NOMO-1 (cell line): Measurements from ENCODE around the gene CLDN9.

Source experiments
- DNase-seq, 2 experiments: peaks; one replicate each; lab custom pipeline; 2025; ENCODE audit not compliant: unreplicated experiment in 2 of 2; lab: John Stamatoyannopoulos, UW

Gene CLDN9

DNA sequence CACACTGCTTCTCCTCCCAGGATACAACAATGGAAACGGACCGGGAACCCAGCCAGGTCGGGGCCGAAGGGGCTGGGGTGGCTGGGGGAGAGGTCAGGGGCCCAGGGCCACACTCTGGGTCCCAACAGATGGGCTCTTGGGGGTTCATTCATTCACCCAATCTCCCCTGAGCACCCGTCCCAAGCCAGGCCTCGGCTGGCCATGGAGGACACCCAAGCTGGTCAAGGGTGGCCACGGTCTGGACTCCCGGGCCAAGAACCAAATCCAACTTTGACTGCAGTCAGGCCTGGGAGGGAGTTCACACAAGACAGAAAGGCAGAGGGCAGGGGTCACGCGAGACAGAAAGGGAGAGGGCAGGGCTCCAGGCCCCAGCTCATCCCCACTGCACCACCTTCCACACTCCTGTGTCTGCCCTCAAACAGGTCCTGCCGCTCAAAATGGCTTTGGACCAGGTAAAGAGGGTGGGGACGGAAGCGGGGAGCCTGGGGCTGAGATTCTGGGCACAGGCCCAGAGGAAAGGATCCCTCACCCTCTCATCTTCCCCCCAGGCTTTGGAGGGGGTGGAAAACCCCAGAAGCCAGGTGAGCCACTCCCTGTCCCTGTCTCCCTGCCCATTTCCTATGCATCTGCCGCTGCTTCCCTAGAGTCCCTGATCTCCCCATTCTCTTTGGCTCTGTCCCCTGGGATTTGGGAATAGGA lies 20.2 kb upstream of the CLDN9 start:
- DNase-seq, result no peak

- no peak for DNase-seq
These were observed 16.4 kb upstream of the CLDN9 start for GRCh38 chr16:2996298-2996697.

- no peak for DNase-seq
These were observed 12.8 kb upstream of the CLDN9 start for GRCh38 chr16:2999929-3000328.

- DNase-seq, result no peak
These were observed 12.2 kb upstream of the CLDN9 start for GRCh38 chr16:3000540-3000939.

- no peak for DNase-seq
These were observed 11.4 kb upstream of the CLDN9 start for GRCh38 chr16:3001316-3001715.

- DNase-seq, result peak; percentile 99
These were observed 9.0 kb upstream of the CLDN9 start for GRCh38 chr16:3003582-3004270.

DNA sequence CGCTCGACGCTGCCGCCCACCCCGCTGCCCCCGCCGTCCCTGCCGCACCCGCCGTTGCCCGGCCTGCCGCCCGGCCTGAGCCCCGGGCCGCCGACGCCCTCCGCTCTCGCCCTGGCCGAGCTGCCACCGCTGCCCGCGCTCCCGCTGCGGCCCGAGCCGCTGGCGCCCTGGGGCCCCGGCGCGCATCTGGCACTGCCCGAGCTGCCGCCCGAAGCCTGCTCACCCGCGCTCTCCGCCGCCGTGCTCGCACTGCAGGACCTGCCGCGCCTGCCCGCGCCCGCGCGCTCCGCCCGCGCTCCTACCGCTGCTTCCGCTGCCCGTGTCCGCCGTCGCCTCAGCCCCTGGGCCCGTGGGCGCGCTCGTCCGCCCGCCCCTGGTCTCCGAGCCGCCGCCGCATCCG lies 8.4 kb upstream of the CLDN9 start:
- DNase-seq, result no peak

- peak; percentile 25 to 26 for DNase-seq
These were observed 7.9 kb upstream of the CLDN9 start for GRCh38 chr16:3004781-3005284.

DNA sequence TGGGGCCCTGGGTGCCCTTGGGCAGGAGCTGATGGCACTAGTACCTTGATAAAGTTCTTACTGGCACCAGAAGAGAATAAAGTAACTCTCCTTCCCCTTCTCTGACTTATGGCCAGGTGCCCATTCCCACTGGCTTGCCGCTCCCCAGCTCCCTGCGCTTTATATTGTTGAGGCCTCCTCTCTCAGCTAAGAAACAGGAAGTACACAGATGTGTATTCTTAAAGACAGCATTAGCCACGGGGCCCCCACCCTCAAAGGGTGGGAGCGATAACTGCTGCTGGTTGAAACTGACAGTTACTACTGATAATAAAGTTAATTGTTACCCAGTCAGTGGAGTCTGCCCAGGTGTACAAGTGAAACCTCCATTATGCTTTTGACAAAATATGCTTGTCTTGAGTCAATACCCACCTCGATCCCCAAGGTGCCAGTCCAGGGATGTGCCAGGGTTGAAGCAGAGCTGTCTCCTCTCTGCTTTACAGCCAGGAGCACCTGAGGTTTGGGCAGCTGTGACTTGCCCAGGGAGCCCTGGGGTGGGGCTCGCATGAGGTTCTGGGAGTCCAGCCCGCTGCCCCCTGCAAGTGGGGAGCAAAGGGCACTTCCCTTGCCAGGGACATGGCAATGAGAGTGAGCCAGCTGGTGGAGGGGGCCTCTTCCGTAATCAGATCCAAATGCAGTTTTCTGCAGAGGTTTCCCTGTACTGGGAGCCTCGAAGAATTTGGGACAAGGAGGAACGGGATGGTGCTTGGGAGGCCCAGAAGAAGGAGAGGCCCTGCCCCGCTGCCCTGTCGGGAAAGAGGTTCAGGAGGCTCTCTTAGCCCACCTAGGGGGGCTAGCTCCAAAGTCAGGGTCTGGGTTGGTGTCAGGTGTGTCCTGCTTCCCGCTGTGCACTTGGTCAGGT lies 5.4 kb upstream of the CLDN9 start:
- DNase-seq, result peak; percentile 57 to 62

DNA sequence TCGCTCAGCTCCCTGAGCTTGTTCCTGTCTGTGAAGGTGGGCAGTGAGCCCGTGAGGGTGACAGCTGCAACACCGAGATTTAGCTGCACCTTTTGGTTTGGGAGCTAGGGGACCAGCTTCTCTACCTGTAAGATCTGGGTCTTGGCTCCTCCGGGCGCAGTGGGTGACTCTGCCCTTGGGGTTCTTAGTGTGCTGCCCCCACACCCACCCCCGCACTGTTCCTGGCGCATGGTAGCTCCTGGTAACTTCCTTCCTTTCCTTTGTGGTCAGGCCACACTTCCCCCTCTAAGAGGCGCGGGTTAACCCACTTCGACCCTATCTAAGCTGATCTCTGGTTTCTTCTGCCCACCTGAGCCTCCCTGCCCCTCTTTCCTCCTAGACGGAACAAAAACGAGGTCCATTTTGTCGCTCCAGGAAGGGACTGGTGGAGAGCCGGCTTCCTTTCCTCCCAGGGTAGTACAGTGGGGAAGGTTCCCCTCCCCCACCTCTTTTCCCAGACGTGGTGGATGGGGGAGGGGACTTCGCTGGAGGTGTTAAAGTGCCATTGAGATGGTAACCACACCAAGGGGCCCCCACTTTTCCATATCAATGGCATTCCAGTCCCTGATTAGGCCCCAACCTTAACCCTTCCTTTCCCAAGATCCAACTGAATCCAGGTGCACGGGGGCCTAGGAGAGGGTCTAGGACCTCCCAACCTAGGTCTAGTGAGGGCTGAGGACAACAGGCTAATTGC lies 4.6 kb upstream of the CLDN9 start:
- peak; percentile 35 to 80 for DNase-seq

- no peak for DNase-seq
These were observed 4.1 kb upstream of the CLDN9 start for GRCh38 chr16:3008690-3009037.

- no peak for DNase-seq
These were observed 2.9 kb upstream of the CLDN9 start for GRCh38 chr16:3009568-3010390.

GRCh38 chr16:3010510-3010909 lies 2.2 kb upstream of the CLDN9 start:
- DNase-seq, result no peak

DNA sequence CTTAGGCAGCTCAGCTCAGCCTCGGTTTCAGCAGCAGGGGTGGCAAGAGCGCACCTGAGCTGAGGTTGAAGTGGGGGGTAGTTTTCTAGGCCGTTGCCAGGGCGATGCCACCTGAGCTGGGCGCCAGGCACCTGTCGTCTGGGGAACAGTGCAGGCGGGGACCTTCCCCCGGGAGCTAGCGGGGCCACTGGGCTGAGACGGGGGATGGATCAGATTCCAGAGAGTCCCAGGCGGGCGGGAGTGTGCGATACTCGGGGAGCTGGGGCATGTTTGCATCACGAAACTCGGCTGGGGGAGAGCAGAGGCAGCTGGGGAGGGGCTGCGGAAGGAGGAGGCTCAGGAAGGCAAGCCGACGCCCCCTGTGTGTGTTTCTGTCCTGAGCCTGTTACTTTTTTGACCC lies 477 bp upstream of the CLDN9 start:
- no peak for DNase-seq

- DNase-seq, result no peak
These were observed 798 bp downstream of the CLDN9 start for GRCh38 chr16:3013491-3013951.

DNA sequence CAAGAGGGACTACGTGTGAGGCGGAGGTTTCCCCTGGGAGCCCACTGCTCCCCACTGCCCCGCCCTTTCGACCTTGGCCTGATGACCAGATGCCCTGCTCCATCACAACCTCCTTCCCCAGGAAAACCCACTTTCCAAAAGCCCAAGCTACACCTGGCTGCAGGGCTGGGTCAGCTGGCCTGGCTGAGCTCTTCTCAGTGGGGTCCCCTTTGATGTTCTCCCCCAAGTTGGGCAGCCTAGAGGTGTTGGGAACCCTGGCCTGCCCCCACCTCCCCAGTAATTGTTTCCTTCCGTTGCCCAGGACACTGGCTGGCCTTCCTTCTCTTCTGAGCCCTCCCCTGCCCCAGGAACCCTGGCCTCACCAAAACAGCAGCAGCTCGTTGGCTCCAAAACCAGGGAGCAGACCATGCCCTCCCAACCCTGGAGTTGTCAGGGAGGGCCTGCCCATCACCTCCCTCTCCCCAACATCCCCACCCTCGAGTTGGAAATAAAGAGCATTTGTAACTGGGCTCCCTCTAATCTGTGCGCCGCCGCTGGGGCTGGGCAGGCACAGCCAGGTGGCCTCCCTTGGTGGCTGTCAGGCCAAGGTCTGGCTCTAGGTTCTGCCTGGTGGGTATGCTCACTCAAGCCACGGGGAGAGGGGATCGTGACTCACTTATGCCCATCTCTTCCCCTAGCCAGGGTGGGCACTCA lies 1.4 kb downstream of the CLDN9 start:
- DNase-seq, result no peak

GRCh38 chr16:3014971-3015370 lies 2.2 kb downstream of the CLDN9 start:
- DNase-seq, result no peak

GRCh38 chr16:3015865-3016521 lies 3.3 kb downstream of the CLDN9 start:
- DNase-seq, result no peak

DNA sequence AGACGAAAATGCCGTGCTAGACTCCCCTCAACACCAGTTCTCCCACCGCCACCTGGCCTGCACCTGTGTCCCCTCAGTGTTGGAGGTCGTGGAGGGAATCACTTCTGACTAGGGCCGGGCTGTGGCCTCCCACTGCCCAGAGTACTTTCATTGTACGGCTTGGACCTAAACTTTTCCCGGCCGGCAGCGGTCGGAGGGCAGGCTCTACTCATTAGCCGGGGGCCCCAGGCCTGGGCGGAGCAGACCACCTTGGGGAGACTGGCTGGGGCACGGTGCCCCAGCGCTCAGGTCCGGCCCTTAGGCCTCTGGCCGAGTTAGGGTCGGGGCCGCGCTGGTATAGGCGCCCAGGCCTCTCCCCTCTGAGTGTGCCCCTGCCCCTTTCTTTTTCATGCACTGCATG lies 4.6 kb downstream of the CLDN9 start:
- DNase-seq, result no peak
